GM10266 (cell line): ENCODE measurements around the gene ADGRA3.

ENCODE experiments used
- DNase-seq: peaks from one replicate; pipeline ENCODE4 v3.0.0; 2012; ENCODE audit errors: extremely low spot score
- TF ChIP-seq, protein P1 (sequence below): IDR thresholded peaks from 2 replicates; pipeline ENCODE4 v1.5.1; 2012; ENCODE audit warnings: mild to moderate bottlenecking, low read depth; ENCODE audit not compliant: control insufficient read depth, insufficient read depth; ENCODE audit errors: missing control alignments

The ADGRA3 gene, protein sequence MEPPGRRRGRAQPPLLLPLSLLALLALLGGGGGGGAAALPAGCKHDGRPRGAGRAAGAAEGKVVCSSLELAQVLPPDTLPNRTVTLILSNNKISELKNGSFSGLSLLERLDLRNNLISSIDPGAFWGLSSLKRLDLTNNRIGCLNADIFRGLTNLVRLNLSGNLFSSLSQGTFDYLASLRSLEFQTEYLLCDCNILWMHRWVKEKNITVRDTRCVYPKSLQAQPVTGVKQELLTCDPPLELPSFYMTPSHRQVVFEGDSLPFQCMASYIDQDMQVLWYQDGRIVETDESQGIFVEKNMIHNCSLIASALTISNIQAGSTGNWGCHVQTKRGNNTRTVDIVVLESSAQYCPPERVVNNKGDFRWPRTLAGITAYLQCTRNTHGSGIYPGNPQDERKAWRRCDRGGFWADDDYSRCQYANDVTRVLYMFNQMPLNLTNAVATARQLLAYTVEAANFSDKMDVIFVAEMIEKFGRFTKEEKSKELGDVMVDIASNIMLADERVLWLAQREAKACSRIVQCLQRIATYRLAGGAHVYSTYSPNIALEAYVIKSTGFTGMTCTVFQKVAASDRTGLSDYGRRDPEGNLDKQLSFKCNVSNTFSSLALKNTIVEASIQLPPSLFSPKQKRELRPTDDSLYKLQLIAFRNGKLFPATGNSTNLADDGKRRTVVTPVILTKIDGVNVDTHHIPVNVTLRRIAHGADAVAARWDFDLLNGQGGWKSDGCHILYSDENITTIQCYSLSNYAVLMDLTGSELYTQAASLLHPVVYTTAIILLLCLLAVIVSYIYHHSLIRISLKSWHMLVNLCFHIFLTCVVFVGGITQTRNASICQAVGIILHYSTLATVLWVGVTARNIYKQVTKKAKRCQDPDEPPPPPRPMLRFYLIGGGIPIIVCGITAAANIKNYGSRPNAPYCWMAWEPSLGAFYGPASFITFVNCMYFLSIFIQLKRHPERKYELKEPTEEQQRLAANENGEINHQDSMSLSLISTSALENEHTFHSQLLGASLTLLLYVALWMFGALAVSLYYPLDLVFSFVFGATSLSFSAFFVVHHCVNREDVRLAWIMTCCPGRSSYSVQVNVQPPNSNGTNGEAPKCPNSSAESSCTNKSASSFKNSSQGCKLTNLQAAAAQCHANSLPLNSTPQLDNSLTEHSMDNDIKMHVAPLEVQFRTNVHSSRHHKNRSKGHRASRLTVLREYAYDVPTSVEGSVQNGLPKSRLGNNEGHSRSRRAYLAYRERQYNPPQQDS (N-terminal part only)

DNA sequence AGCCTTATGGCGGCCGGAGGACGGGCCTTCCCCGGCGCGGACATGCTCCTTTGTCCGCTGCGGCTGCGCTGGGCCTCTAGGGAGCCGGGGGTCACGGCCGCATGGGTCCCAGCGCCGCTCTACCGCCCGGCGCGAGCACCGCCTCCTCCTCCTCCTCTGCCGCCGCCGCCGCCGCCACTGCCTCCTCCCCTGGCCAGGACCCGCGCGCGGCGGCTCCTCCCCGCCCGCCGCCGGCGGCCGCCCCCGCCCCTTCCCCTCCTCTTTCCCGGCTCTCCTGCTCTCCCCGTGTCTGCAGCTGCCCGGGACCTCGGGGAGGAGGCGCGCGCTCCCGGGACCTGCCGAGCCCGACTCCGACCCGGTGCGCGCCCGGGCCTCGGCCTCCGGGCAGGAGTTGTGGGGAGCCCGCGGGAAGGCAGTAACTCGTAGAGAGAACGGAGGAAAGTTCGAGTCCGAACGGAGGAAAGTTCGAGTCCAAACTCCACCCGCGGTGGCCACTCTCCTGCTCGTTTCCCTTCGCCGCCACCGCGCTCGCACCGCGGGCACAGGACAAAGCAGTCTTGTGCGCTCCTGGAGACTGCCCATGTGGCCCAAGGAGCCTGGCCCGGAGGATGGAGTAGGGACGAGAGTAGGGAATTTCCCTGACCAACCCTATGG, at the start of gene ADGRA3:
Gene ADGRA3, minus strand, starts transcription at position 179 of the 654 bp plus-strand sequence. CDS start 282 bp downstream, outside the sequence.
- TF ChIP-seq, protein P1, sequence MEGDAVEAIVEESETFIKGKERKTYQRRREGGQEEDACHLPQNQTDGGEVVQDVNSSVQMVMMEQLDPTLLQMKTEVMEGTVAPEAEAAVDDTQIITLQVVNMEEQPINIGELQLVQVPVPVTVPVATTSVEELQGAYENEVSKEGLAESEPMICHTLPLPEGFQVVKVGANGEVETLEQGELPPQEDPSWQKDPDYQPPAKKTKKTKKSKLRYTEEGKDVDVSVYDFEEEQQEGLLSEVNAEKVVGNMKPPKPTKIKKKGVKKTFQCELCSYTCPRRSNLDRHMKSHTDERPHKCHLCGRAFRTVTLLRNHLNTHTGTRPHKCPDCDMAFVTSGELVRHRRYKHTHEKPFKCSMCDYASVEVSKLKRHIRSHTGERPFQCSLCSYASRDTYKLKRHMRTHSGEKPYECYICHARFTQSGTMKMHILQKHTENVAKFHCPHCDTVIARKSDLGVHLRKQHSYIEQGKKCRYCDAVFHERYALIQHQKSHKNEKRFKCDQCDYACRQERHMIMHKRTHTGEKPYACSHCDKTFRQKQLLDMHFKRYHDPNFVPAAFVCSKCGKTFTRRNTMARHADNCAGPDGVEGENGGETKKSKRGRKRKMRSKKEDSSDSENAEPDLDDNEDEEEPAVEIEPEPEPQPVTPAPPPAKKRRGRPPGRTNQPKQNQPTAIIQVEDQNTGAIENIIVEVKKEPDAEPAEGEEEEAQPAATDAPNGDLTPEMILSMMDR: no peak
- peak; percentile 68 for DNase-seq

DNA sequence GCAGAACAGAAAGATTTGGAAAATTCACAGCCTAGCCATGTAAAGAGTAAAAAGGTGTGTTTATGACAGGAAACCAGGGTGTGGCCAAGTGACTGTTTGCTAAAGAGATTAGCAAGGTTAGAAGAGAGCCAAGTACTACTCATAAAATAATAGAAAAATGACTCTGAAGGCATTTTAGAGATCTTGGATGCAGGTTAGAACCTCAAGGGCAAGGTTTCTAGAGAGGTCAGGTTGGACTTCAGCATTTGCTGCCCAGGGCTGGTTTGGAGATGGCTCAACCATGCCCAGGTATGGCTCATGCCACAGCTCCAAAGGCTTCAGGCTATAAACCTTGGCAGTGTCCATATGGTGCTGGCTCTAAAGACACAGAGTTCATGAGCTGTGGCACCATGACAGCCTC, 40.6 kb upstream of the ADGRA3 start:
- TF ChIP-seq, protein P1: no peak
- DNase-seq: no peak

DNA sequence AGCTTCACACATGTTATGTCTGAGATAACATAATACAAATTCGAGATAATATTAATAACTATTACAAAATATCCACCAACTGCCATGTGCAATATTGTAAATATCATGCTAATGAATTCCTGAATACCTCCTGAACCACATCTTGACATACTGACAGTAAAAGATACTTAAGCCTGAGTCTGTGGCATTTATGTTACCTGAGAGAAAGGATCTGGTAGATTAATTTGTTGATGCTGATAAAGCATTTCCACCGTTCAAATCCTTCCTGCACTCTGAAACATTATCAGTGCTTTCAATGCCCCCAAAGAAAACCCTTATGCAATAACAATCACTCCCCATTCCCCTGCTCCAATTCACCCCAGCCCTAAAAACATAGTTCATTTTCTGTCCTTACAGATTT, 38.8 kb upstream of the ADGRA3 start:
- TF ChIP-seq, protein P1: no peak
- DNase-seq: no peak

DNA sequence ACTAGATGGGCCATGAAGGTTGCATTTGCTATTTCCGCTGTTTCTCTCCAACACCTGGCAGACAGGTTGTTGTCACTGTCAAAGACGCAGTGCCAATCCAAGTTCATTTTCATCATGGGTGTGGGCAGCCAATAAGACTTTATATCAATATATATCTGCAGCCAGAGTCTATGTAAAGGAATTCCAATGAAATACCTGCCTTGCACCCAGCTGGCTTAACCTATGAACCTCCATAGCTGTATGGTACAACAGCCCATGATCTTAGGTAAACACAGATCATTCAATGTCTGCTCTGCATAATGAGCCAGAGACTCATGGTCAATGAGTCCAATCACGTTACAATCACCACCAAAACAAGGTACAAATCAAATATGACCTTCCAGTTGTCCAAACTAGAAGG, 37.7 kb upstream of the ADGRA3 start:
- TF ChIP-seq, protein P1: no peak
- no peak for DNase-seq

DNA sequence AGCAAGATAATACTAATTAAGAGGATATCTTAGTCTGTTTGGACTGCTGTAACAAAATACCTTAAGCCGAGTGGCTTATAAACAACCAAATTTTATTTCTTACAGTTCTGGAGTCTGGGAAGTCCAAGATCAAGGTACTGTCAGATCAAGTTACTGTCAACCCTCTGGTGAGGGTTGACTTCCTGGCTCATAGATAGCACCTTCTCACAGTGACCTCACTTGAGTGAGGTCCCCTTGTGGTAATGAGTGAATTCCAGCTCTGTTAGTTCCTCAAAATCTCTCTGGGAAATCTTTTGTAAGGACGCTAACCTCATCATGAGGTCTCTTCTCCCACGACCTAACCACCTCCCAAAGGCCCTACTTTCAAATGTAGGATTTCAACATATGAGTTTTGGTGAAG, 36.9 kb upstream of the ADGRA3 start:
- TF ChIP-seq, protein P1: no peak
- no peak for DNase-seq

DNA sequence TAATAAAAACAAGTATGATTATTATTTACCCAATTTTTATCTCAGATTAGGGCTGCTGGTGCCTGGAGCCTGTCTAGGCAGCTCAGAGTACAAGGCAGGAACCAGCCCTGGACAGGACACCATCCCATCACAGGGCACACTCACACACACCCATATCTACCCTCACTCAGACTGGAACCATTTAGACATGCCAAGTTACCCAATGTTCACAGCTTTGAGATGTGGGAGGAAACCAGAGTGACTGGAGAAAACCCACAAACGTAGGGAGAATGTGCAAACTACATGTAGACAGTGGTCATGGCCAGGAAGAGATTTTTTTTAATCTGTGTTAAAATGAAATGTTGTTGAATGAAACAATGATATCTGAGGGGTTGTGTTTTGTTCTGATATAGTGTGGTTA, 35.7 kb upstream of the ADGRA3 start:
- TF ChIP-seq, protein P1: no peak
- DNase-seq: no peak
